PC-9 (cell line): ENCODE measurements around the gene TBC1D8. TPM values are rescaled to one million over a fixed set of nuclear protein-coding genes. Genes with fewer than 3 reads are reported as not detected.
A peak's percentile ranks its signal among the peaks of the same experiment; 100 is the strongest.

Experiments
- BruUV-seq: library from RNA; stranded (reverse); fragments of 400-500 nt; replicated peaks from 2 replicates; lab custom pipeline; 2021; lab: Mats Ljungman, UMichigan
- CTCF ChIA-PET: fragments of 300-600 bp; sonication (Branson Sonifier 250); formaldehyde crosslinking; loops from one replicate; lab custom pipeline; 2022; ENCODE audit warnings: antibody characterized with exemption; lab: Charles Lee
- POLR2A ChIA-PET: fragments of 300-600 bp; sonication (Branson Sonifier 250); formaldehyde crosslinking; loops from one replicate; lab custom pipeline; 2022; ENCODE audit warnings: antibody characterized with exemption; ENCODE audit not compliant: unreplicated experiment; lab: Charles Lee
- DNase-seq, 2 experiments: peaks; one replicate each; pipeline versions ENCODE4 v3.0.0 to v3.0.0-alpha.2; 2015 to 2022; ENCODE audit warnings: mixed read lengths in 1 of 2
- H2AFZ ChIP-seq: fragments of 200-600 bp; sonication (generic); 2 replicates; pipeline ENCODE4 v1.8.1; 2017; ENCODE audit warnings: antibody characterized with exemption
- H3F3A ChIP-seq: fragments of 200-600 bp; sonication (generic); 2 replicates; pipeline ENCODE4 v1.8.1; 2017; ENCODE audit warnings: antibody characterized with exemption, mild to moderate bottlenecking, low read depth; ENCODE audit not compliant: insufficient read depth
- H3K27ac ChIP-seq: fragments of 200-600 bp; sonication (generic); 2 replicates; pipeline ENCODE4 v1.6.1; 2016; ENCODE audit warnings: mixed run types
- H3K27me3 ChIP-seq: fragments of 200-600 bp; sonication (generic); 2 replicates; pipeline ENCODE4 v1.6.1; 2016; ENCODE audit warnings: low read depth, mixed run types; ENCODE audit not compliant: insufficient read depth
- H3K36me3 ChIP-seq: fragments of 200-600 bp; sonication (generic); 2 replicates; pipeline ENCODE4 v1.6.1; 2016; ENCODE audit warnings: low read depth, mixed run types
- H3K4me1 ChIP-seq: fragments of 200-600 bp; sonication (generic); replicated peaks from 2 replicates; pipeline ENCODE4 v1.6.1; 2016; ENCODE audit warnings: mixed run types; ENCODE audit not compliant: insufficient read depth
- H3K4me2 ChIP-seq: fragments of 200-600 bp; sonication (generic); 2 replicates; pipeline ENCODE4 v1.6.1; 2017; ENCODE audit warnings: mixed run types
- H3K4me3 ChIP-seq: fragments of 200-600 bp; sonication (generic); 2 replicates; pipeline ENCODE4 v1.6.1; 2016; ENCODE audit warnings: mixed run types
- H3K79me2 ChIP-seq: fragments of 200-600 bp; sonication (generic); 2 replicates; pipeline ENCODE4 v1.6.1; 2017; ENCODE audit warnings: low read depth, mixed run types
- H3K9me2 ChIP-seq: fragments of 200-600 bp; sonication (generic); 2 replicates; pipeline ENCODE4 v1.8.1; 2017; ENCODE audit warnings: mild to moderate bottlenecking; ENCODE audit not compliant: insufficient read depth
- H3K9me3 ChIP-seq: fragments of 200-600 bp; sonication (generic); 2 replicates; pipeline ENCODE4 v1.8.1; 2016; ENCODE audit warnings: low read depth; ENCODE audit not compliant: insufficient read depth
- H4K20me1 ChIP-seq: fragments of 200-600 bp; sonication (generic); 2 replicates; pipeline ENCODE4 v1.8.1; 2017; ENCODE audit not compliant: insufficient read depth
- EZH2 ChIP-seq: fragments of 200-600 bp; sonication (generic); IDR thresholded peaks from 2 replicates; pipeline ENCODE4 v1.8.0; 2017; ENCODE audit warnings: antibody characterized with exemption, low read depth
- intact Hi-C: fragments of 100-400 bp; cut with micrococcal nuclease; formaldehyde crosslinking; loops from one replicate; pipeline ENCODE4 v1.10.0; 2022; ENCODE audit not compliant: unreplicated experiment
- total RNA-seq: library from RNA; stranded (reverse); gene quantifications from 2 replicates; pipeline ENCODE4 v1.2.3, GENCODE V29; 2021
- TF ChIP-seq, protein P1 (sequence below): fragments of 200-600 bp; sonication (generic); conservative IDR thresholded peaks from 2 replicates; pipeline ENCODE4 v1.6.1; 2017; ENCODE audit warnings: mixed run types, antibody characterized with exemption, mild to moderate bottlenecking, moderate library complexity

The TBC1D8 gene
- total RNA-seq, 1 experiment from 2014 or later = 25.2 TPM

DNA sequence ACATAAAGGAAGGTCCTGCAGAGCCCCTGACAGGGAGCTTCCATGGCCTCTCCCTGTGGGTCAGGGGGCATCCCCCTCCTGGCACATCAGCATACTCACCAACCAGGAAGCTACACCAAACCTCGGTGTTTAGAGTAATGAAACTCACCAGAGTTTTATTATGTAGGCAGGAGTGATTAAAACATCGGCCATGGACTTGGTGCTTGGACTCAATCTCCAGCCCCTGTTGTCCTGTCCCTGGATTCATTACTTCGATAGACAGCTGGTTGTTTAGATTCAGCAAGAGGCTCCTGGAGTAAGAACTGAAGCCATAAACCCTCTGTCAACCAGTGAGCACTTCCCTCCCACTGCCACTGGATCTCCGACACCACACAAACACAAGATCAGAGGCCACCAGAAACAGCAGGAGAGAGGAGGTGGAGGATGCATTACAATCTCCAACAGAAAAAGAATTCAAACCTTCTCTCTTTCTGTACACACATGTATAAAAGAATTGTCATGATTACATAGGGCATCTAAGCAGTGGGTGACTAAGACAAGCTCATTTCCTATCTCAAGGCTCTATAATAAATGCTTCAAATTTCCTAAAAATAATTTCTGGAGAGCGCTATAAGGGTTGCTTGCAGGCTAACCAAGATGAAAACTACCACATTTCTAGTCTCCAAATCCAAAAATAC, 27.2 kb downstream of the TBC1D8 start:
- no peak overlapping the region for H2AFZ ChIP-seq
- DNase-seq = no peak
- no peak for TF ChIP-seq EZH2
- H4K20me1 ChIP-seq = no peaks in the 10 kb centered on the region
- H3K4me3 ChIP-seq = peak overlapping the region; percentile 24; the same call in 1 of the 2 replicates
- no peaks in the 10 kb centered on the region for H3K9me2 ChIP-seq
- no peaks in the 10 kb centered on the region for H3K9me3 ChIP-seq
- peaks cover 86% of the 10 kb centered on the region for H3K79me2 ChIP-seq
- H3K27ac ChIP-seq = peak overlapping the region; percentile 97
- peak overlapping the region; percentile 75 for H3K4me2 ChIP-seq
- H3K27me3 ChIP-seq = no peaks in the 10 kb centered on the region
- BruUV-seq = no TSS peak
- intact Hi-C loops = loop anchor here (2.0 to 5.0 kb wide), 4 partner anchors 17 to 703 kb away; no protein-coding TSS in a partner anchor
- peaks cover 9% of the 10 kb centered on the region; the same call in 1 of the 2 replicates for H3K36me3 ChIP-seq
- peaks cover 76% of the 10 kb centered on the region for H3F3A ChIP-seq
- H3K4me1 ChIP-seq = peaks cover 97% of the 10 kb centered on the region
- CTCF ChIA-PET = interaction anchor here (0.6 kb wide), 2 partner anchors 25 to 78 kb away, joined by 3 to 4 read pairs; no protein-coding TSS in a partner anchor
- POLR2A ChIA-PET = interaction anchor here (1.3 kb wide), 1 partner anchor 16 kb away, joined by 3 read pairs; no protein-coding TSS in a partner anchor

DNA sequence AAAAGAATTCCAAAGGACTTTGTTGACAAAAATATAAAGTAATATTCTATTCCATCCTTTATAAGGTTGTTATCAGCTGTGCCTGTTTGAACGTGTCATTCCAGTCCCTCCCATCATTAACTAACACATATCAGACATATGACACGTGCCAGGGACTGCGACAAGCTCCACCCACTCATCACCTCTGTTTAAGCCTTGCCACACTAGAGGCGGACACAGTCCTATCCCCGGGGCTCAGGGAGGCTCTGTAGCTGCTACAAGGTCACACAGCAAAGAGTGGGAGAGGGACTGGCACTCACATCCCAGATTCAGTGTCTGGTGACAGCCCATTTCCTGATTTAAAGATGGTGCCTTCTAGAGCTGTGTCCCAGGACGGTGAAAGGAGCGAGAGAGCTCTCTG, 30.0 kb downstream of the TBC1D8 start:
- no TSS peak for BruUV-seq
- Histone ChIP-seq H3K27me3 (no peaks in the 10 kb centered on the region), H3K9me3 (no peaks in the 10 kb centered on the region), H3F3A (peaks cover 58% of the 10 kb centered on the region), H3K4me2 (peak overlapping the region; percentile 54), H3K9me2 (no peaks in the 10 kb centered on the region), H3K27ac (peak overlapping the region; percentile 84), H3K36me3 (peaks cover 9% of the 10 kb centered on the region; the same call in 1 of the 2 replicates), H3K4me3 (no peak overlapping the region), H2AFZ (no peak overlapping the region), H3K4me1 (peaks cover 92% of the 10 kb centered on the region), H3K79me2 (peaks cover 86% of the 10 kb centered on the region), H4K20me1 (no peaks in the 10 kb centered on the region)
- TF ChIP-seq, protein P1, sequence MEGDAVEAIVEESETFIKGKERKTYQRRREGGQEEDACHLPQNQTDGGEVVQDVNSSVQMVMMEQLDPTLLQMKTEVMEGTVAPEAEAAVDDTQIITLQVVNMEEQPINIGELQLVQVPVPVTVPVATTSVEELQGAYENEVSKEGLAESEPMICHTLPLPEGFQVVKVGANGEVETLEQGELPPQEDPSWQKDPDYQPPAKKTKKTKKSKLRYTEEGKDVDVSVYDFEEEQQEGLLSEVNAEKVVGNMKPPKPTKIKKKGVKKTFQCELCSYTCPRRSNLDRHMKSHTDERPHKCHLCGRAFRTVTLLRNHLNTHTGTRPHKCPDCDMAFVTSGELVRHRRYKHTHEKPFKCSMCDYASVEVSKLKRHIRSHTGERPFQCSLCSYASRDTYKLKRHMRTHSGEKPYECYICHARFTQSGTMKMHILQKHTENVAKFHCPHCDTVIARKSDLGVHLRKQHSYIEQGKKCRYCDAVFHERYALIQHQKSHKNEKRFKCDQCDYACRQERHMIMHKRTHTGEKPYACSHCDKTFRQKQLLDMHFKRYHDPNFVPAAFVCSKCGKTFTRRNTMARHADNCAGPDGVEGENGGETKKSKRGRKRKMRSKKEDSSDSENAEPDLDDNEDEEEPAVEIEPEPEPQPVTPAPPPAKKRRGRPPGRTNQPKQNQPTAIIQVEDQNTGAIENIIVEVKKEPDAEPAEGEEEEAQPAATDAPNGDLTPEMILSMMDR = no peak
- no peak for TF ChIP-seq EZH2
- ChIA-PET CTCF (interaction anchor here (0.6 kb wide), 1 partner anchor 58 kb away, joined by 3 read pairs; no protein-coding TSS in a partner anchor), POLR2A (no interaction called here)
- intact Hi-C loops = loop anchor here (5.0 kb wide), 1 partner anchor 706 kb away; no protein-coding TSS in a partner anchor
- DNase-seq = no peak

DNA sequence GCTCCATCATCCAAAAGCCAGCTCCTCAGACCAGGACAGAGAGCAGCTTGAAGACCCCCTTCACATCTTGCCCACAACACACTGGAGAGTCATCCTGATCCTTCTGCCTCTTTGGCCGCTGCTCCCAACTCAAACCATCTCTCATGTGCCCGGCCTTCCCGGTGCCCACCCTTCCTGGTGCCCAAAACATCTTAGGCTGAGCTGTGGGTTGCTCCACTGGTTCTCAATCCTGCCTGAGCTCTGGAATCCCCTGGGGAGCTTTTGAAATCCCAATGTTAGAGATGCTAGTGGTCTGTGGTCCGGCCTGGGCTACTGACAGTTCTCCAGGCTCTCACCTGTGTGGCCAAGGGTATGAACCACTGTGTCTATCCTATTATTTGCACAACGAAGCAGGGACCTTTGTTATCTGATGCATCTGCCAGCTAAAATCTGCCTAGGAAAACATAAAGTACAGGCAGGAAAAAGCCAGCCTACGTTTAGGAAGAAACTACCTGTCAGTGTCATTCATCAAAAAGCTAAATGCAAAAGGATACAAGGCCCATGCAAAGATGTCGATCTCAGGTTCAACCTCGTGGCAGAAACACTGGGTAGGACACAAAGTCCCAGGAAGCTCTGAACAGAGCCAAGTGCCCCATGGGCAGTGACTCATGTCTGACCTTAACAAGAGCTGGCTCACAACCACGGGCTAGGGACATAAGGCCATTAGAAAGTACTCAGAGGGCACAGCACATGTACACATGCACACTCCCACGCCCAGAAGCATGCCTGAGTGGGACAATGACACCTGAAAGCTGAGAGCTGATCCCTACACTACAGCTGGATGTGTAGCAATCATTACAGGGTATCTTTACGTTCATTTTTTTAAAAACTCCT, 30.8 kb downstream of the TBC1D8 start:
- DNase-seq = peak; percentile 79 to 98
- peaks cover 90% of the 10 kb centered on the region for H3K79me2 ChIP-seq
- H3K9me2 ChIP-seq = no peaks in the 10 kb centered on the region
- H3K36me3 ChIP-seq = peaks cover 9% of the 10 kb centered on the region; the same call in 1 of the 2 replicates
- H3K4me1 ChIP-seq = peaks cover 90% of the 10 kb centered on the region
- H3F3A ChIP-seq = peaks cover 57% of the 10 kb centered on the region
- no peak overlapping the region for H2AFZ ChIP-seq
- POLR2A ChIA-PET = interaction anchor here (0.6 kb wide), 2 partner anchors 12 to 84 kb away, joined by 3 read pairs; no protein-coding TSS in a partner anchor
- TF ChIP-seq, protein P1 = no peak
- TF ChIP-seq EZH2 = no peak
- no peaks in the 10 kb centered on the region for H4K20me1 ChIP-seq
- H3K4me3 ChIP-seq = no peak overlapping the region
- peak overlapping the region; percentile 54 for H3K4me2 ChIP-seq
- CTCF ChIA-PET = interaction anchor here (0.5 to 0.6 kb wide), 3 partner anchors 57 to 108 kb away, joined by 3 to 4 read pairs (median 3); no protein-coding TSS in a partner anchor
- peak overlapping the region; percentile 84 for H3K27ac ChIP-seq
- no TSS peak for BruUV-seq
- intact Hi-C loops = loop anchor here (5.0 kb wide), 1 partner anchor 707 kb away; no protein-coding TSS in a partner anchor
- no peaks in the 10 kb centered on the region for H3K27me3 ChIP-seq
- H3K9me3 ChIP-seq = no peaks in the 10 kb centered on the region
